ENCODE results near the gene ITPKC.

DNA sequence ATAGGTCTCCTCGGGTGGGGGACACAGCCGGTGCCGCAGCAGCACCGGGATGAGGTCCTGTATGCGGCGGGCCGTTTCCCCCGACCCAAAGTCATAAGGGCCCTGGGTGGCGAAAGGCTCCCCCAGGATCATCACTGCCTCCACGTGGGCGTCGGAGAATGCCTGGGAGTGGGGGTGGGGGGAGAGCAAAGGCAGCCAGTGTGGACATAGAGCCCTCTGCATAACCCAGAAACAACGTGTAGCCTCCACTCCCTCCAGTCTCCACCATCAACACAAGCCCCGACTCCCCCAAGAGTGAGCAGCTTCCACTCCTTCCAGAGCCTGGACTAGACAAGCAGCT, 24.7 kb upstream of the ITPKC start:
- TF ChIP-seq CTCF (IDR thresholded peaks at IDR 0.05; ENCODE audit: low read depth, low read length) (no peak), POLR2A (IDR thresholded peaks at IDR 0.05; ENCODE audit: extremely low read depth, insufficient read length) (no peak)
- TF ChIP-seq, protein P1, sequence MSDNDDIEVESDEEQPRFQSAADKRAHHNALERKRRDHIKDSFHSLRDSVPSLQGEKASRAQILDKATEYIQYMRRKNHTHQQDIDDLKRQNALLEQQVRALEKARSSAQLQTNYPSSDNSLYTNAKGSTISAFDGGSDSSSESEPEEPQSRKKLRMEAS (IDR thresholded peaks at IDR 0.05; ENCODE audit: low read depth, low read length), result no peak
